Mononuclear cell (primary cell): Measurements from ENCODE around the gene MDH1B. TPM values are rescaled to one million over a fixed set of nuclear protein-coding genes. Genes with fewer than 3 reads are reported as not detected.
"Not testable (repeated sequence)": the region's sequence is repeated elsewhere in the genome, so short reads cannot be mapped to it uniquely, and the experiment has no call there.

Experiments
- H3K27me3 ChIP-seq: 2 replicates; pipeline ENCODE4 v1.6.0; 2011; ENCODE audit warnings: low read length, control low read depth; ENCODE audit not compliant: insufficient read depth
- H3K4me1 ChIP-seq: 2 replicates; pipeline ENCODE4 v1.5.1; 2011; ENCODE audit warnings: mild to moderate bottlenecking, low read length, control low read depth; ENCODE audit not compliant: insufficient read depth
- H3K4me3 ChIP-seq: 2 replicates; pipeline ENCODE4 v1.5.1; 2011; ENCODE audit warnings: mild to moderate bottlenecking, low read length, moderate library complexity
- H3K9me3 ChIP-seq: 2 replicates; pipeline ENCODE4 v1.5.1; 2011; ENCODE audit warnings: low read depth, mild to moderate bottlenecking, control low read depth, low read length
- total RNA-seq: library from RNA; depleted of rRNA; stranded (reverse); fragments of >200 nt; gene quantifications from one replicate; pipeline ENCODE4 v1.2.3, GENCODE V29; 2012

Gene MDH1B
- total RNA-seq, 1 donor: not detected

GRCh38 chr2:206727287-206727686 is 37.8 kb downstream of the MDH1B start:
- Histone ChIP-seq H3K4me3 (no peak overlapping the region), H3K27me3 (peaks cover 3% of the 10 kb centered on the region), H3K9me3 (no peaks in the 10 kb centered on the region), H3K4me1 (no peaks in the 10 kb centered on the region)

DNA sequence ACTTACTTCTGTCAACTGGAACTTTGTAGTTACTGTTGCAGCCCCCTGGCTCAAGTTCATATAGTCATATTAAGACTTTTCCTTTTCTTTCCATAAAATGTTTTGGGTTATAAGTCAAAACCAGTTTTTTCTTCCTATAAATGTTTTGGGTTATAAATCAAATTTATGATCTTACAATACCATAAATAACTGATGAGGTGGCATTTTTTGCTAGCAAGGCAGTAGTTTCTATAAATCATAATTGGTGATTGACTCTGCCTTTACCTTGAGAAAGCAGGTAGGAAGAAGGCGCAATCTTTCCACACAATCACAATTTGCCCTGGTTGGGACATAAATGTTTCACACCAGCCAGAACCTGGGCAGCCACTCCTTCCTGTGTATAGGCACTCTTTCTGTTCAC is 41.8 kb downstream of the MDH1B start:
- no peak overlapping the region for H3K4me3 ChIP-seq
- no peaks in the 10 kb centered on the region for H3K9me3 ChIP-seq
- no peaks in the 10 kb centered on the region for H3K4me1 ChIP-seq
- peaks cover 3% of the 10 kb centered on the region for H3K27me3 ChIP-seq

DNA sequence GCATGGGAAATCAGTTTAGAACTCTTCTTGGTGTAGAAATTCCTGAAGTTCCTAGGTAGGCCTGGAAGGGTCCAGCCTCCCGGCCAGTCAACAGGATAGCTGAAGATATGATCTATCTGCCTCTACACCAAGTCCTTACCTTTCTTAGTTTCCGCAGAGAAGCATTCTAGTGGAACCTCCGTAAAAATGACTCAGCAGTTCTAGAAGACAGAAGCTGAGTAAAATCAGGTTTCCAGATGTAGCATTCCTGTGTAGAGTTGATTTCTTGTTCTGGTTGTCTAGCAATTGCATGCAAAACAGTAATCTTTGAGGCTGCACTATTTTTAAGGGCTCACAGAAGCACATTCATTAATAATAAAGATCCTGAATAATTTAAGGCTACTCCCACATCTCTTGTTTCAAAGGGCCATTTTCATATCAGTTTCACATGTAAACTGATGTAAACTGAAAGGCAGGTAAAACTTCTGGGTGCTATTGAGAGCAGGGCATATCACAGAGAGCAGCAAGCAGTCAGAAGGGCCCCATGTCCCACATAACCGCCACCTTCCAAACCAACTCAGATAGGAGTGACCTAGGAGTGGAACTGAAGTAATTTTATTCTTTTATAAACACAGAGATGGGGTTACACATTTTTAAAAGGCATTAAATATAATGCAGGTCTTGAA is 43.7 kb downstream of the MDH1B start:
- H3K9me3 ChIP-seq: no peaks in the 10 kb centered on the region
- H3K4me3 ChIP-seq: no peak overlapping the region
- H3K4me1 ChIP-seq: no peaks in the 10 kb centered on the region
- peaks cover 3% of the 10 kb centered on the region for H3K27me3 ChIP-seq

DNA sequence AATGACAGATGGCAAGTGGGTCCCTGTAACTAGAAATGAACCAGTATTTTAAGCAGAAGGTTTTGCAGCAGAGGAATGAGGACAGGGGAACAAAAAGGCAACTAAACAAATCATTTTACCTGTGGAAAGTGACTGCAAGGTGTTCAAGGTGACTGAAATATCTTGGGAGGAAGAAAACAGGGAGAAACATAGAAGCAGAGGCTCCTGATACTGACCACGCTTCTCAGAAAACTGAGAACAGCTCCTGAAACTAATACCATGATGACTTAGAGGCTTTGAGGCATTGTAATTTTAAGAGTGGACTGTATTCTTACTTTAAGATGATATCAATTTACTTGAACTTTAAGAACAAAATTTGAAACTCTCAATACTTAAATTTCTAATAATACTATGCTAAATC is 46.8 kb downstream of the MDH1B start, which contains the start of gene DYTN:
Gene DYTN, minus strand, starts transcription at position 101 of the 400 bp plus-strand sequence. CDS start 117 bp downstream, outside the sequence.
- Histone ChIP-seq H3K4me3 (no peak within 1 kb of the TSS), H3K27me3 (no peaks in the 10 kb centered on the region), H3K4me1 (no peaks in the 10 kb centered on the region), H3K9me3 (no peaks in the 10 kb centered on the region)

GRCh38 chr2:206716623-206717022 is 48.5 kb downstream of the MDH1B start:
- no peaks in the 10 kb centered on the region for H3K9me3 ChIP-seq
- H3K4me3 ChIP-seq: no peak overlapping the region

DNA sequence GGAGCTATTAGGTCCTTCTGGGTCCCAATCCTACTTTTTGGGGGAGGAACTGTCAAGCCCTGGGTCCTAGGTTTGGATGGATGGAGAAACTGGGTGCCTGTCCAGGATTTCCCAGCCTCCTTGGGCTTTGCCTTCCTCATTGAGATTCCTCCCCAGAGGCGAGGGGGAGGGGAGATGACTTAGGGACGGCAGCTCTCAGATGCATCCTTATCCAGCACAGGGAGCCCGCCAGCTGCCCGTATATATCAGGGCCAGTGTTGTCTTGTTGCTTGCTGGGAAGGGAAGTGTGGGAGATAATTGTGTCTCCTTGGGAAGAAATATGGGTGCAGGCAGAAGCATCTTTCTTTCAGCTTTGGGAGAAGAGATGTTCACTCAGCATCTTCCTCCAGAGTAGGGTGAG is 49.9 kb downstream of the MDH1B start:
- not testable (repeated sequence) for H3K4me3 ChIP-seq, H3K4me1 ChIP-seq, H3K9me3 ChIP-seq, H3K27me3 ChIP-seq

More at GRCh38 chr2:206716623-206717022, 48.5 kb downstream of the MDH1B start:
- Histone ChIP-seq H3K4me1 (no peaks in the 10 kb centered on the region), H3K27me3 (no peaks in the 10 kb centered on the region)

DNA sequence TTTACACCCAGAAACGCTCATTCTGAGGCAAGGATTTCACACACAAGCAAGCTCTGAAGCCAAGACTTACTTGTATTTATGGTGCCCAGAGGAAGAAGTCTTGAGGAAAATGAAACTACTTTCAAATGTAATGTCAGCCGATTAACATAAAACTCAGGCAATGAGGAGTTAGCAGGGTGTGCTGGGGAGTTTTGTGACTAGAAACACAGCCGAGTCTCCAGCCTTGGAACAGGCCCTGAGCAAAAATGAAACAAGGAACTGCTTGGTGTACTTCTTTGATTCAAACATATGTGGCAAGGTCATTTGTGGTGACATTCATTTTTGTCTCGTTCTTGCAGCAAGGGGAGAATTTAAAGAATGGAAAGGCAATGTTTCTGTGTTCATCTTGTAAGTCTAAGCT is 51.4 kb downstream of the MDH1B start:
- no peak overlapping the region for H3K4me3 ChIP-seq
- no peaks in the 10 kb centered on the region for H3K9me3 ChIP-seq
- no peaks in the 10 kb centered on the region for H3K4me1 ChIP-seq

GRCh38 chr2:206708286-206708685 is 56.8 kb downstream of the MDH1B start:
- Histone ChIP-seq H3K27me3 (no peaks in the 10 kb centered on the region), H3K4me1 (no peaks in the 10 kb centered on the region), H3K4me3 (no peak overlapping the region), H3K9me3 (no peaks in the 10 kb centered on the region)

More for the DNA sequence above, 51.4 kb downstream of the MDH1B start:
- H3K27me3 ChIP-seq: no peaks in the 10 kb centered on the region

GRCh38 chr2:206707164-206707701 is 57.9 kb downstream of the MDH1B start:
- H3K4me1 ChIP-seq: no peaks in the 10 kb centered on the region
- H3K9me3 ChIP-seq: no peaks in the 10 kb centered on the region

DNA sequence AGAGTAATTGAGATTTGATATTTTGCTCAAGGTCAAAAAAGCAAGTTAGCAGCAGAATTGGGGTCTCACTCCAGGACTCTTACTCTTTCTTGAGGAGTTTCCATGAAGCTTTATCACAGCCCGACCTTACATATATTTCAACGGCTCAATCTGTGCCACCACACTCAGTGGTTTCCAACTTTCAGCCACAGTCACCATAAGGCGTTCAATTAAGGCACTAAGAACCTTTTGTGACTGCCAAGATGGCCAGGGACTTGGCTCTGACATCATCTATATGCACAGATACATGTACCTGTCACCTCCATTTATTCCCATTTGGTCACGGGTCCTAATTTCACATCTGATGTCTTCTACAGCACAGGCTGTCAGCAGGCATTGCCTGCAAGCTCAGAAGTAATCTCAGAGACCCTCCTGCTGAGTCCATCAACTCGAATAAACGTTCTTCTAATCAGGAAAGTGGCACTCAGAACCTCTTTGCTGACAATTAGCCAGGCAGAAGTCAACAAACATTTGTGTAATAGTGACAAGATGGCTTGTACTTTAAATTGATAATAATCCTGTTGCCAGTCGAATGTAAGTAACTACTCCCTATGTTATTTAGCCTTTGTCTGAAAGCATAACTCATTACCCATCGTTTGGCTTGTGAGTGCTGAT is 63.0 kb downstream of the MDH1B start:
- Histone ChIP-seq H3K4me1 (peaks cover 5% of the 10 kb centered on the region), H3K9me3 (no peaks in the 10 kb centered on the region), H3K4me3 (no peak overlapping the region), H3K27me3 (peaks cover 7% of the 10 kb centered on the region)

More at GRCh38 chr2:206707164-206707701, 57.9 kb downstream of the MDH1B start:
- Histone ChIP-seq H3K4me3 (no peak overlapping the region), H3K27me3 (peaks cover under 1% of the 10 kb centered on the region)

- Histone ChIP-seq H3K9me3 (no peaks in the 10 kb centered on the region), H3K4me3 (no peak overlapping the region), H3K4me1 (peaks cover 5% of the 10 kb centered on the region), H3K27me3 (peaks cover 7% of the 10 kb centered on the region)
Observed at GRCh38 chr2:206700156-206700555, 65.0 kb downstream of the MDH1B start.

DNA sequence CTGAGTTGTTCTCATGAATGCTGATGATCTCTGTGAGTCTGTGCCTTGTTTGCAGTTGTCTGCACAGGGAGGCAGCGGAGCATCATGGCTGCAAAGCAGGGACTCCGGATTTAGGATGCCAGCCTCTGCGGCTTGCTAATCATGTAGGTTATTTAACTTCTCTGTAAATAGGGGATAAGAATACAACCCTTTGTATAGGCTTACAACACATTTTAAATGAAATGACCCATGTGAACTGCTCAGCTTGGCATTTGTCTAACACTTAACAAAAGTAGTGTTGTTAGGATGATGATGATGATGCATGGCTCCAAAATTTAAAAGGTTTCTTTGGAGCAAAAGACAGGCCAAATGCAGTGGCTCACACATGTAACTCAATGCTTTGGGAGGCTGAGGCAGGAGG is 66.3 kb downstream of the MDH1B start:
- peaks cover 7% of the 10 kb centered on the region for H3K27me3 ChIP-seq
- H3K4me3 ChIP-seq: no peak overlapping the region

DNA sequence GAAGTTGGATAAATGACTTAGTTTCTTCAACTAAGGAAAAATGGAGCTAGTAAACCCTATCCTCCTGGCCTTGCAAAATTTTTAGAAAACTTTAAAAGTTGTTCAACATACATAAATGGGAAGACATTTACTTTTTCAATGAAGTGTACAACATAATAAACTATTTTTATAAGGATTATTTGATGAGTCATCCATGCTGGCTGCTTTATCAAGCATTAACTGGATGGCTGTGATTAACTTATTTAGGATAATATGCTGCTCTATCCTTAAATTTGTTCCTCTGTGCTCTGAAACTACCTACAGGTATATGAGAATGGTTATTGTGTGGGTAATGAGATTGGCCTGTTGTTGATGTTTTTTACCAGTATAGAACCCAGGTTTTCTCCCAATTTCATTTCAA is 68.2 kb downstream of the MDH1B start:
- Histone ChIP-seq H3K4me3 (no peak overlapping the region), H3K4me1 (peaks cover 5% of the 10 kb centered on the region), H3K9me3 (no peaks in the 10 kb centered on the region), H3K27me3 (peaks cover 4% of the 10 kb centered on the region)

More for the DNA sequence above, 66.3 kb downstream of the MDH1B start:
- Histone ChIP-seq H3K4me1 (peaks cover 5% of the 10 kb centered on the region), H3K9me3 (no peaks in the 10 kb centered on the region)

DNA sequence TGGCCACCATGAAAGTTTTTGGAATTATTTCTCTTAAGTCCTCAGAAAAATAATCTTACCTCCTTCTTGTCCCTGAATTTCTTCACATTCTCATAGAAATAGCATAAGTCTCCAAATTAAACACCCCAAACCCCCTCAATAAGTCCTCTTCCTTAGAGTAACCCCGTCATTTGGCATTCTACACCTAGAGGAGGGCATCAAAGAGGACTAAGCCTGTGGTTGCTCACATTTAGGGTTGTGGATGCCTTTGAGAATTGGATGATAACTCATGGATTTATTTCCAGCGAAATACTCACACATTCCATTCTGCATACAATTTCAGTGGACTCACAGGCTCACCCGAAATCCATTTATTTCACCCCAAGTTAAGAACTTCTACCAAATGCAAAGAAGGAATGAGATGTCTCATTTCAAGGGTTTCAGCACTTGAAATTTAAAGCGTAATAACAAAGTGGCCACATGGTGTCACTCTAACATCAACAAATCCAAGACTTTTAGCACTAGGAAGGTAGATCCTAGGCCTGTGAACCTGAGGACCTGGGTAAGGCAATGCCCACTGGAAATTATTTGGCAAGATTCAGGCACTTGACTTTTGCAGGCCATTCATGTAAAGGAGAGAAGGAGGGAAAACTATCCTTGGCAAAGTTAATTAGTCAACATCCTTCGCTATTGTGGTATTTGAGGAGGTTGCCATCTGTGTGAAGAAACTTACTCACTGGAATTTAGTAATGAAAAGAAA is 71.6 kb downstream of the MDH1B start:
- H3K27me3 ChIP-seq: no peaks in the 10 kb centered on the region
- no peak overlapping the region for H3K4me3 ChIP-seq
- no peaks in the 10 kb centered on the region for H3K4me1 ChIP-seq
- H3K9me3 ChIP-seq: no peaks in the 10 kb centered on the region

- H3K4me3 ChIP-seq: no peak overlapping the region
- no peaks in the 10 kb centered on the region for H3K4me1 ChIP-seq
- H3K9me3 ChIP-seq: no peaks in the 10 kb centered on the region
- H3K27me3 ChIP-seq: no peaks in the 10 kb centered on the region
Observed at GRCh38 chr2:206692971-206693370, 72.2 kb downstream of the MDH1B start.
